T-helper 2 cell treated with Interferon-gamma antibody and Interleukin-4, amounts not matched to agents 100 ng/mL and 5 ng/mL, for 36 hours (primary cell): ENCODE results near the gene TBX10. TPM values are rescaled to one million over a fixed set of nuclear protein-coding genes. Genes with fewer than 3 reads are reported as not detected.
"Not testable (repeated sequence)": the region's sequence is repeated elsewhere in the genome, so short reads cannot be mapped to it uniquely, and the experiment has no call there.

Source experiments
- intact Hi-C: fragments of 100-400 bp; cut with micrococcal nuclease; formaldehyde crosslinking; loops from one replicate; pipeline ENCODE4 v1.15.1; 2023
- total RNA-seq: library from RNA; stranded (reverse); gene quantifications from 2 replicates; pipeline ENCODE4 v1.2.3, GENCODE V29; 2022

TBX10 gene
- total RNA-seq, 1 donor from 2014 or later = not detected

GRCh38 chr11:67664696-67665540, 25.4 kb upstream of the TBX10 start:
- intact Hi-C loops = no loop called here

- intact Hi-C loops = no loop called here
Observed at GRCh38 chr11:67664213-67664585, 24.6 kb upstream of the TBX10 start.

- intact Hi-C loops = no loop called here
Observed at GRCh38 chr11:67663532-67664212, 24.1 kb upstream of the TBX10 start.

GRCh38 chr11:67662835-67663531, 23.4 kb upstream of the TBX10 start:
- intact Hi-C loops = no loop called here

- intact Hi-C loops = no loop called here
Observed at GRCh38 chr11:67662142-67662834, 22.7 kb upstream of the TBX10 start.

GRCh38 chr11:67660752-67661151, 21.2 kb upstream of the TBX10 start:
- intact Hi-C loops = not testable (repeated sequence)

- intact Hi-C loops = loop anchor here (1.0 kb wide), 2 partner anchors 30 to 87 kb away; partner anchors contain the start of gene NUDT8
Observed at GRCh38 chr11:67659651-67660165, 20.1 kb upstream of the TBX10 start.

GRCh38 chr11:67657300-67657699, 17.7 kb upstream of the TBX10 start:
- intact Hi-C loops = no loop called here

- intact Hi-C loops = no loop called here
Observed at GRCh38 chr11:67656278-67656922, 16.8 kb upstream of the TBX10 start.

GRCh38 chr11:67654225-67654624, 14.7 kb upstream of the TBX10 start:
- intact Hi-C loops = no loop called here

- intact Hi-C loops = no loop called here
Observed at GRCh38 chr11:67652965-67653845, 13.6 kb upstream of the TBX10 start.

GRCh38 chr11:67651976-67652781, 12.6 kb upstream of the TBX10 start:
- intact Hi-C loops = no loop called here

GRCh38 chr11:67649634-67650510, 10.3 kb upstream of the TBX10 start:
- intact Hi-C loops = no loop called here

GRCh38 chr11:67648796-67649613, 9.4 kb upstream of the TBX10 start:
- intact Hi-C loops = no loop called here

- intact Hi-C loops = no loop called here
Observed at GRCh38 chr11:67648140-67648795, 8.7 kb upstream of the TBX10 start.

GRCh38 chr11:67647471-67647870, 7.9 kb upstream of the TBX10 start:
- intact Hi-C loops = no loop called here
